ENCODE results near the gene CSPG4.
"Not testable (repeated sequence)": the region's sequence is repeated elsewhere in the genome, so short reads cannot be mapped to it uniquely, and the experiment has no call there.

The CSPG4 gene

GRCh38 chr15:75732177-75732808, 19.6 kb upstream of the CSPG4 start:
- H3K27ac ChIP-seq (replicated peaks) = no peak overlapping the region
- H3K27me3 ChIP-seq (ENCODE audit: insufficient read depth, poor library complexity, severe bottlenecking) = no peaks in the 10 kb centered on the region
- no peak for DNase-seq (ENCODE audit: low read depth in 1 of 2, low spot score in 1 of 2)
- TF ChIP-seq GABPA (IDR thresholded peaks at IDR 0.05; ENCODE audit: low read depth) = no peak
- no peak for TF ChIP-seq POLR2AphosphoS5 (IDR thresholded peaks at IDR 0.05; ENCODE audit: low read depth)
- no peak for TF ChIP-seq SPI1 (IDR thresholded peaks at IDR 0.05; ENCODE audit: borderline replicate concordance, low read depth)
- TF ChIP-seq CTCF (IDR thresholded peaks at IDR 0.05; ENCODE audit: insufficient read depth, low read length) = no peak
- TF ChIP-seq, protein P1, sequence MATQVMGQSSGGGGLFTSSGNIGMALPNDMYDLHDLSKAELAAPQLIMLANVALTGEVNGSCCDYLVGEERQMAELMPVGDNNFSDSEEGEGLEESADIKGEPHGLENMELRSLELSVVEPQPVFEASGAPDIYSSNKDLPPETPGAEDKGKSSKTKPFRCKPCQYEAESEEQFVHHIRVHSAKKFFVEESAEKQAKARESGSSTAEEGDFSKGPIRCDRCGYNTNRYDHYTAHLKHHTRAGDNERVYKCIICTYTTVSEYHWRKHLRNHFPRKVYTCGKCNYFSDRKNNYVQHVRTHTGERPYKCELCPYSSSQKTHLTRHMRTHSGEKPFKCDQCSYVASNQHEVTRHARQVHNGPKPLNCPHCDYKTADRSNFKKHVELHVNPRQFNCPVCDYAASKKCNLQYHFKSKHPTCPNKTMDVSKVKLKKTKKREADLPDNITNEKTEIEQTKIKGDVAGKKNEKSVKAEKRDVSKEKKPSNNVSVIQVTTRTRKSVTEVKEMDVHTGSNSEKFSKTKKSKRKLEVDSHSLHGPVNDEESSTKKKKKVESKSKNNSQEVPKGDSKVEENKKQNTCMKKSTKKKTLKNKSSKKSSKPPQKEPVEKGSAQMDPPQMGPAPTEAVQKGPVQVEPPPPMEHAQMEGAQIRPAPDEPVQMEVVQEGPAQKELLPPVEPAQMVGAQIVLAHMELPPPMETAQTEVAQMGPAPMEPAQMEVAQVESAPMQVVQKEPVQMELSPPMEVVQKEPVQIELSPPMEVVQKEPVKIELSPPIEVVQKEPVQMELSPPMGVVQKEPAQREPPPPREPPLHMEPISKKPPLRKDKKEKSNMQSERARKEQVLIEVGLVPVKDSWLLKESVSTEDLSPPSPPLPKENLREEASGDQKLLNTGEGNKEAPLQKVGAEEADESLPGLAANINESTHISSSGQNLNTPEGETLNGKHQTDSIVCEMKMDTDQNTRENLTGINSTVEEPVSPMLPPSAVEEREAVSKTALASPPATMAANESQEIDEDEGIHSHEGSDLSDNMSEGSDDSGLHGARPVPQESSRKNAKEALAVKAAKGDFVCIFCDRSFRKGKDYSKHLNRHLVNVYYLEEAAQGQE (IDR thresholded peaks at IDR 0.05; ENCODE audit: insufficient replicate concordance, low read depth) = no peak
- H3K4me3 ChIP-seq (replicated peaks; ENCODE audit: insufficient read depth, low read length) = no peak overlapping the region

DNA sequence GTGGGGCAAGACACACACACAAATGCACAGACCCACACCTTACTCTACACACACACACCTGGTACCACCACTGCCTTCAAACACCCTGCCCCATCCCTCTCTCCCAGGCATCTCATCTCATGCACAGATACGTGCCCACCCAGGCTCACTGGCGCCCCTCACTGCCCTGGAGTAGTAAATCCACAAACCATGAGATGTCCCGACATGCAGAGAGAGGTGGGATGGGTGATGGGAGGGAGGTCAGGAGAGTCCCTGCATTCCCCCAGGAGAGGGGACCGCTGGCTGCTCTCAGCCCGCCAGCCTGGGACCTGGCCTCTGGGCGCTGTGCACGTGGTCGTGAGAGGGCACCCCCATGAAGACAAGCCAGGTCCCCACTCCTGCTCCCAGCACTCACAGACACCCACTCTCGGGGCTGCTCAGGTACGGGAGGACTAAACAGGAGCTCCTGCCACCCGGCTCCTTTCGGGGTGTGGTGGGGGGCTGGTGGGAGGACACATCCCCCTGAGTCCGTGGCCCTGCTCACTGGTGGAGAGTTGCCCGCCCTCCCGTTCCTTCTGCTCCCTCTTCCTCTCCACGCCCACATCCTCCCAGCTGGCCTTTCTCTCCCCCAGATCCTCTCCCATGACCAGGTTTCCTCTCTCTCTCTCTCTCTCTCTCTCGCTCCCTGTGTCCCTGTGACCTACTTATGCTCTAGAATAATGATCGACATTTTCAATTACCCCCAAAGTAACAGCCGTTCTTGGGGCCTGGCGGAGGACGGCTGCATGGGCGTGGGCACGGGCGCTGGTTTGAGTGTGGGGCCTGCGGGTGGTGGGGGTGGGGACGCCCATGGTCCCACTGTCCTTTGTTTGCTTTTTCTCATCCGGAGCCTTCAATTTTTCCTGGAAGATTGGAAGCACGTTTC, 18.9 kb upstream of the CSPG4 start:
- Histone ChIP-seq H3K4me3 (replicated peaks; ENCODE audit: insufficient read depth, low read length) (no peak overlapping the region), H3K27ac (replicated peaks) (no peak overlapping the region), H3K27me3 (ENCODE audit: insufficient read depth, poor library complexity, severe bottlenecking) (no peaks in the 10 kb centered on the region)
- TF ChIP-seq SPI1 (IDR thresholded peaks at IDR 0.05; ENCODE audit: borderline replicate concordance, low read depth) = no peak
- TF ChIP-seq GABPA (IDR thresholded peaks at IDR 0.05; ENCODE audit: low read depth) = no peak
- TF ChIP-seq, protein P1 (IDR thresholded peaks at IDR 0.05; ENCODE audit: insufficient replicate concordance, low read depth) = no peak
- no peak for TF ChIP-seq POLR2AphosphoS5 (IDR thresholded peaks at IDR 0.05; ENCODE audit: low read depth)
- TF ChIP-seq CTCF (IDR thresholded peaks at IDR 0.05; ENCODE audit: insufficient read depth, low read length) = no peak
- DNase-seq (ENCODE audit: low read depth in 1 of 2, low spot score in 1 of 2) = no peak

GRCh38 chr15:75730376-75731247, 18.0 kb upstream of the CSPG4 start:
- H3K27me3 ChIP-seq (ENCODE audit: insufficient read depth, poor library complexity, severe bottlenecking); H3K4me3 ChIP-seq (replicated peaks; ENCODE audit: insufficient read depth, low read length); DNase-seq (ENCODE audit: low read depth in 1 of 2, low spot score in 1 of 2); H3K27ac ChIP-seq (replicated peaks): not testable (repeated sequence)
